Measurements from ENCODE around the gene POLD3. TPM values are rescaled to one million over a fixed set of nuclear protein-coding genes. Genes with fewer than 3 reads are reported as not detected.

POLD3 gene
- total RNA-seq: 16.7 and 18.8 TPM in 2 replicates

DNA sequence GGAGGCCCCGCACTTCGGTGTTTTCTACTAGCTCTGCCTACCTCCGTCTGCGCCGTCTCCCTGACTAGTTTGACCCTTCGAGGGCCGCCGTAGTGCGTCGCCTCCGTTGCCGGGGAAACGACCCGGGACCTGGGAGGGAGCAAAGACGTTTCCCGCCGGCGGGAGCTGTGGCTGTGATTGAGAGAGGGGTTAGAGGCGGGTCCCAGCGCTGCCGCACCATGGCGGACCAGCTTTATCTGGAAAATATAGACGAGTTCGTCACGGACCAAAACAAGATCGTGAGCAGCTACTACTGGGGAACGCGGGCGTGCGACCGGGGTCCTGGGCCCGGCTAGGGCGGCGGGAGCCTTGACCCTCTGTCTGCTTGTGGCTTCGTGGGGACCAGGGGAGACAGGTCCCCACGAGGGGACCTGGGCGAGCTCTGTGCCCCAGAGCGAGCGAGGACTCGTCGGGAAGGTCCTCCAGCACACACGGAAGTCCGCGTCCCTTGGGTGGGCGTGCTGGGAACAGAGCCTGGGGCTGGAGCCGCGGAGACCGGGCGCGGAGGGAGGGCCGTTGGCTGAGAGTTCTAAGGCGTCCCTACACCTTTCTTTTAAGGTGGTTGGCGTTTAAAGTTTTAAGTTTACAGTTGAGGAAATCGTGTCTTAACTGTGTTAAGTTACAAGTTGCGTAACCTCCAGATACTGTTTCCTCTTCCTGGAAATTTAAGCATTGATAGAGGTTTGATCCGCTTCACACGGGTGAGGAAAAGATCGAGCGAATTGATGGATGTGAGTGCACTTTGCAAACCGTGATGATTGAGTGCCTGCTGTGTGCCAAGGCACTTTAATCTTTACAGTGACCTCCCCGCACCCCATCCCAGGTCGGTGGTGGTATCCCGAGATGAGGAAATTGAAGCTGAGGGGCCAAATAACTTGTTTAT, at the start of gene POLD3:
Gene POLD3 (plus strand): TSS at position 142 of the 922 bp plus-strand sequence. CDS start 77 bp downstream, at position 219.
- TF ChIP-seq, protein P1, sequence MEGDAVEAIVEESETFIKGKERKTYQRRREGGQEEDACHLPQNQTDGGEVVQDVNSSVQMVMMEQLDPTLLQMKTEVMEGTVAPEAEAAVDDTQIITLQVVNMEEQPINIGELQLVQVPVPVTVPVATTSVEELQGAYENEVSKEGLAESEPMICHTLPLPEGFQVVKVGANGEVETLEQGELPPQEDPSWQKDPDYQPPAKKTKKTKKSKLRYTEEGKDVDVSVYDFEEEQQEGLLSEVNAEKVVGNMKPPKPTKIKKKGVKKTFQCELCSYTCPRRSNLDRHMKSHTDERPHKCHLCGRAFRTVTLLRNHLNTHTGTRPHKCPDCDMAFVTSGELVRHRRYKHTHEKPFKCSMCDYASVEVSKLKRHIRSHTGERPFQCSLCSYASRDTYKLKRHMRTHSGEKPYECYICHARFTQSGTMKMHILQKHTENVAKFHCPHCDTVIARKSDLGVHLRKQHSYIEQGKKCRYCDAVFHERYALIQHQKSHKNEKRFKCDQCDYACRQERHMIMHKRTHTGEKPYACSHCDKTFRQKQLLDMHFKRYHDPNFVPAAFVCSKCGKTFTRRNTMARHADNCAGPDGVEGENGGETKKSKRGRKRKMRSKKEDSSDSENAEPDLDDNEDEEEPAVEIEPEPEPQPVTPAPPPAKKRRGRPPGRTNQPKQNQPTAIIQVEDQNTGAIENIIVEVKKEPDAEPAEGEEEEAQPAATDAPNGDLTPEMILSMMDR (conservative IDR thresholded peaks at IDR 0.05; ENCODE audit: low read depth, low read length): no peak
- no peak for DNase-seq (ENCODE audit: low read depth)
- peak within 1 kb of the TSS; percentile 100 for H3K4me3 ChIP-seq (ENCODE audit: low read depth, low read length)

GRCh38 chr11:74543991-74544390, 48.4 kb upstream of the POLD3 start:
- H3K4me3 ChIP-seq (ENCODE audit: low read depth, low read length): no peak overlapping the region
- no peak for DNase-seq (ENCODE audit: low read depth)
- TF ChIP-seq, protein P1 (conservative IDR thresholded peaks at IDR 0.05; ENCODE audit: low read depth, low read length): no peak

DNA sequence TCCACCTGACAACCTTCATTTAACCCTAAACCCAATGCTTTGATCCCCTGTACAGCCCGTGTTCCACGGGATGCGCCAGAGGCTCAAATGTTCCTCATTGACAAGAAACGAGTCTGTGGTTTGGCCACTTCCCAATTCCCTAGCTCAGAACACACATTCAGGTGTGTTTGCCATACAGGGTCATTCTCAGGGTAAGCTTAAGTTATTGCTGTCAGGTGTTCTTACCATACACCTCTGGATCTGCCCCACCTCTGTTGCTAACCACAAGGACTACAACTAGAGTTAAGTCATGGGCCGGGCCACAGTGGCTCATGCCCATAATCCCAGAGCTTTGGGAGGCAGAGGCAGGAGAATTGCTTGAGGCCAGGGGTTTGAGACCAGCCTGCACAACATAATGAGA, 45.6 kb upstream of the POLD3 start:
- DNase-seq (ENCODE audit: low read depth): no peak
- TF ChIP-seq, protein P1 (conservative IDR thresholded peaks at IDR 0.05; ENCODE audit: low read depth, low read length): no peak
- H3K4me3 ChIP-seq (ENCODE audit: low read depth, low read length): no peak overlapping the region

DNA sequence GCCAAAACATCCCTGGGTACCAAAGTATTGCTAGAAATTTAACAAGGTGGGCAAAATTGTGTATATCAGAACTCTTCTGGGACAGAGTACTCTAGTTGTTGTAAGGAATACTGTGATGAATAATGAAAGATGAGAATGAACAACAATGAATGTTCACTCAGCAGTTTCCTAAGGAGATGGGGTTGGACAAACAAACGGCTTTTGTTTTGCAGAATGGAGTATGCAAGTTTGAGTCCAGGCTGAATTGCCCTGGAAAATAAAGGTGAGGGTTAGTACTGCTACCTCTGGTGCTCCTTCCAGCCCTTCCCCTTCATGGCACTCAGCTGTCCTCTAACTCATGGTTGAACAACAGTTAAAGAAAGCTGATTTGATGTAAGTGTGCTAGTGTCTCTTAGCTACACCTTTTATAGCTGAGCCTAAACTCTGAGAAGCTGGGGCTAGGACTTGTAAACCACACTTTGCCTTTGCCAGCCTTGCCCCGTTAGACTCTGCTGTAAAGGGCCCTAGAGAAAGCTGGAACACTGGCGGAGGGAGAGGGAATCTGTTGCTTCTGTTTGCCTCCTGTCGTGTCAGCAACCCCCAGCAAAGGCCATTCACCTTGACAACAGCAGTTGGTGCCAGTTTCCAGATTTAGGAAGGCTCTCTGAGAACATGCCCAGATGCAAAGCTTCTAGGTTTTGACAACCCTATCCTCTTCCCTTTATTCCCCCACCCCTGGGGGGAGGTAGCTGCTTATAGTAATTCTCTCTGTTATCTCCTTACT, 41.2 kb upstream of the POLD3 start:
- no peak overlapping the region for H3K4me3 ChIP-seq (ENCODE audit: low read depth, low read length)
- DNase-seq (ENCODE audit: low read depth): no peak
- TF ChIP-seq, protein P1 (conservative IDR thresholded peaks at IDR 0.05; ENCODE audit: low read depth, low read length): no peak

DNA sequence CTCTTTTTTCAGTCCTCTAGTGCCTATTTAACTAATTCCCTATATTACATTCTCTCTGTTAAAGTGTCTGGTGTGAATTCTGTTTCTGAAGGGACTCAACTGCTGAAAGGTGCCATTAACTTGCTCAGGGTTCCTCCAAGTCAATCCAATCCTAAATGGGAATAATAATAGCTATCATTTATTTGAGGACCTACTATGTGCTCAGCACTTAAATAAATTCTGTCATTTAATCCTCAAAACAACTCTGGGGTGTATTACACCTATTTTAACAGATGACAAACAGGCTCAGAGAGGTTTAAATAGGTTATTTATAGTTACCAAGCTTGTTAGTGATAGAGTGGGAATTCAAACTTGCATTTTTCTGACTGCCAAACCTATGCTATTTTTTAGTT, 40.6 kb upstream of the POLD3 start:
- TF ChIP-seq, protein P1 (conservative IDR thresholded peaks at IDR 0.05; ENCODE audit: low read depth, low read length): no peak

GRCh38 chr11:74557526-74557925, 34.9 kb upstream of the POLD3 start:
- no peak for DNase-seq (ENCODE audit: low read depth)

More for the DNA sequence above, 40.6 kb upstream of the POLD3 start:
- H3K4me3 ChIP-seq (ENCODE audit: low read depth, low read length): no peak overlapping the region
- no peak for DNase-seq (ENCODE audit: low read depth)

More at GRCh38 chr11:74557526-74557925, 34.9 kb upstream of the POLD3 start:
- TF ChIP-seq, protein P1 (conservative IDR thresholded peaks at IDR 0.05; ENCODE audit: low read depth, low read length): no peak
- no peak overlapping the region for H3K4me3 ChIP-seq (ENCODE audit: low read depth, low read length)
